Gastroesophageal sphincter (tissue), 3 donors: ENCODE data around the gene EIF4ENIF1.

Experiments used
- EP300 ChIP-seq: sonication (generic); formaldehyde crosslinking; IDR thresholded peaks from one replicate; pipeline ENCODE4 v1.6.1; 2017; ENCODE audit warnings: antibody characterized with exemption, mild to moderate bottlenecking
- POLR2A ChIP-seq, 2 donors: fragments of 450-650 bp; IDR thresholded peaks; one replicate each; pipeline ENCODE4 v1.6.1; 2017; ENCODE audit warnings: antibody characterized with exemption in 2 of 2, mild to moderate bottlenecking in 2 of 2, moderate library complexity in 1 of 2
- POLR2AphosphoS5 ChIP-seq: sonication (generic); formaldehyde crosslinking; IDR thresholded peaks from one replicate; pipeline ENCODE4 v1.6.1; 2017; ENCODE audit warnings: antibody characterized with exemption
- TF ChIP-seq, protein P1 (sequence below), 4 experiments: fragments of 200-600 bp in 2 of 4; fragments of 450-650 bp in 2 of 4; sonication (generic) in 1 of 4; IDR thresholded peaks; one replicate each; pipeline ENCODE4 v1.5.1; 2017 to 2019; ENCODE audit warnings: antibody characterized with exemption in 4 of 4, mild to moderate bottlenecking in 2 of 4, moderate library complexity in 2 of 4

DNA sequence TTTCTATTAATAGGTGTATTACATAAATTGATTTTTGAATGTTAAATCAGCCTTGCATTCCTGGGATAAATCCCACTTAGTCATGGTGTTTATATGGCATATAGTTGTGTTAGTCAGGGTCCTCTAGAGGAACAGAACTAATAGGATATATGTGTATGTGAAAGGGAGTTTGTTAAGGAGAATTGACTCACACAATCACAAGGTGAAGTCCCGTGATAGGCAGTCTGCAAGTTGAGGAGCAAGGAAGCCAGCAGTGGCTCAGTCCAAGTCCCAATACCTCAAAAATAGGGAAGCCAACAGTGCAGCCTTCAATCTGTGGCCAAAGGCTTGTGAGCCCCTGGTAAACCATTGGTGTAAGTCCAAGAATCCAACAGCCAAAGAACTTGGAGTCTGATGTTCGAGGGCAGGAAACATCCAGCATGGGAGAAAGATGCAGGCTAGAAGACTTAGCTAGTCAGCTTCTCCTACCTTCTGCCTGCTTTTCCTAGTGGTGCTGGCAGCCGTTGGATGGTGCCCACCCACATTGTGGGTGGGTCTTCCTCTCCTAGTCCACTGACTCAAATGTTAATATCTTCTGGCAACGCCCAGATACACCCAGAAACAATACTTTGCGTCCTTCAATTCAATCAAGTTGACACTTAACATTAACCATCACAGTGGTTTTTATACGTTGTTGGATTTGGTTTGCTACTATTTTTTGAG lies 19.6 kb upstream of the EIF4ENIF1 start:
- TF ChIP-seq POLR2AphosphoS5 (no peak), EP300 (no peak), POLR2A (IDR thresholded peaks at IDR 0.05) (no peak)
- TF ChIP-seq, protein P1, sequence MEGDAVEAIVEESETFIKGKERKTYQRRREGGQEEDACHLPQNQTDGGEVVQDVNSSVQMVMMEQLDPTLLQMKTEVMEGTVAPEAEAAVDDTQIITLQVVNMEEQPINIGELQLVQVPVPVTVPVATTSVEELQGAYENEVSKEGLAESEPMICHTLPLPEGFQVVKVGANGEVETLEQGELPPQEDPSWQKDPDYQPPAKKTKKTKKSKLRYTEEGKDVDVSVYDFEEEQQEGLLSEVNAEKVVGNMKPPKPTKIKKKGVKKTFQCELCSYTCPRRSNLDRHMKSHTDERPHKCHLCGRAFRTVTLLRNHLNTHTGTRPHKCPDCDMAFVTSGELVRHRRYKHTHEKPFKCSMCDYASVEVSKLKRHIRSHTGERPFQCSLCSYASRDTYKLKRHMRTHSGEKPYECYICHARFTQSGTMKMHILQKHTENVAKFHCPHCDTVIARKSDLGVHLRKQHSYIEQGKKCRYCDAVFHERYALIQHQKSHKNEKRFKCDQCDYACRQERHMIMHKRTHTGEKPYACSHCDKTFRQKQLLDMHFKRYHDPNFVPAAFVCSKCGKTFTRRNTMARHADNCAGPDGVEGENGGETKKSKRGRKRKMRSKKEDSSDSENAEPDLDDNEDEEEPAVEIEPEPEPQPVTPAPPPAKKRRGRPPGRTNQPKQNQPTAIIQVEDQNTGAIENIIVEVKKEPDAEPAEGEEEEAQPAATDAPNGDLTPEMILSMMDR (IDR thresholded peaks at IDR 0.05) = no peak
